Stimulated activated CD8-positive, alpha-beta memory T cell treated with anti-CD3 and anti-CD28 coated beads, Interleukin-12 subunit alpha, Interleukin-12 subunit beta, amount 100 ng/mL, for 4 hours (primary cell): ENCODE measurements around the gene HERC2.
"Not testable (repeated sequence)": the region's sequence is repeated elsewhere in the genome, so short reads cannot be mapped to it uniquely, and the experiment has no call there.

Experiments
- DNase-seq: peaks from one replicate; pipeline ENCODE4 v3.0.0-alpha.2; 2020; ENCODE audit warnings: low read depth

Gene HERC2

GRCh38 chr15:28273873-28274610 lies 47.9 kb downstream of the HERC2 start:
- DNase-seq = no peak

GRCh38 chr15:28273468-28273867 lies 48.5 kb downstream of the HERC2 start:
- DNase-seq = no peak

- DNase-seq = no peak
Observed at GRCh38 chr15:28272587-28272986, 49.4 kb downstream of the HERC2 start.

GRCh38 chr15:28271697-28272260 lies 50.2 kb downstream of the HERC2 start:
- DNase-seq = no peak

GRCh38 chr15:28269097-28269496 lies 52.9 kb downstream of the HERC2 start:
- no peak for DNase-seq

- no peak for DNase-seq
Observed at GRCh38 chr15:28267727-28268126, 54.3 kb downstream of the HERC2 start.

GRCh38 chr15:28265334-28266019 lies 56.5 kb downstream of the HERC2 start:
- no peak for DNase-seq

- no peak for DNase-seq
Observed at GRCh38 chr15:28264166-28264565, 57.8 kb downstream of the HERC2 start.

GRCh38 chr15:28262438-28262837 lies 59.5 kb downstream of the HERC2 start:
- DNase-seq = no peak

GRCh38 chr15:28260722-28261121 lies 61.3 kb downstream of the HERC2 start:
- no peak for DNase-seq

- no peak for DNase-seq
Observed at GRCh38 chr15:28260317-28260716, 61.7 kb downstream of the HERC2 start.

GRCh38 chr15:28255965-28256364 lies 66.0 kb downstream of the HERC2 start:
- no peak for DNase-seq

GRCh38 chr15:28252831-28253230 lies 69.1 kb downstream of the HERC2 start:
- no peak for DNase-seq

GRCh38 chr15:28246605-28247004 lies 75.4 kb downstream of the HERC2 start:
- no peak for DNase-seq

- no peak for DNase-seq
Observed at GRCh38 chr15:28243901-28244300, 78.1 kb downstream of the HERC2 start.

GRCh38 chr15:28243399-28243798 lies 78.6 kb downstream of the HERC2 start:
- DNase-seq = no peak

GRCh38 chr15:28238296-28238695 lies 83.7 kb downstream of the HERC2 start:
- not testable (repeated sequence) for DNase-seq

GRCh38 chr15:28231743-28232142 lies 90.2 kb downstream of the HERC2 start:
- not testable (repeated sequence) for DNase-seq

- not testable (repeated sequence) for DNase-seq
Observed at GRCh38 chr15:28231336-28231735, 90.6 kb downstream of the HERC2 start.

GRCh38 chr15:28228990-28229640 lies 92.9 kb downstream of the HERC2 start:
- DNase-seq = not testable (repeated sequence)

- no peak for DNase-seq
Observed at GRCh38 chr15:28228096-28228495, 93.9 kb downstream of the HERC2 start.

- not testable (repeated sequence) for DNase-seq
Observed at GRCh38 chr15:28227303-28227702, 94.7 kb downstream of the HERC2 start.

- DNase-seq = not testable (repeated sequence)
Observed at GRCh38 chr15:28222612-28223011, 99.4 kb downstream of the HERC2 start.
